Measurements from ENCODE around the gene TEP1.

DNA sequence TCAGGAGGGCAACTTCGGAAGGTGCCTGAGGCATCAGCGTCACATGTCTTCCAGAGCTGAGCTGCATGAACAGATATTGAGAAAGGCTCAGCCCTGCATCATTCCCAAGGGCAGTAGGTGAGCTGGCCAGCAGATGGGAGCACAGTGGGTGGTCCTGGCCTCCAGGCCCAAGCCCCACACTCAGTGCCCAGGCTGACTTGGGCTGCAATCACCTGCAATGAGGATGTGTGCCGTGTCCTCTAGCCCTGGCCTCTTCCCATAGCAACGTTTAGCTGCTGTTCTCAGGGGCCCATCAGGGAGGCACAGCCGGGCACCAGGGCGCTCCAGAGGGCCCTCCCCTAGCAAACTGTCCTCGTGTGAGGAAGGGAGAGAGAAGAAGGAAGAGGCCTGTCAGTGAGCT is 32.0 kb downstream of the TEP1 start:
- TF ChIP-seq CTCF (IDR thresholded peaks at IDR 0.05): no peak
- no peak for TF ChIP-seq POLR2AphosphoS5 (IDR thresholded peaks at IDR 0.05)

Measured in transverse colon (tissue), 4 donors.